Measurements from ENCODE around the gene PYCARD. TPM values are rescaled to one million over a fixed set of nuclear protein-coding genes. Genes with fewer than 3 reads are reported as not detected.

The PYCARD gene
- total RNA-seq, 1 experiment from 2014 or later = 29.8 TPM

DNA sequence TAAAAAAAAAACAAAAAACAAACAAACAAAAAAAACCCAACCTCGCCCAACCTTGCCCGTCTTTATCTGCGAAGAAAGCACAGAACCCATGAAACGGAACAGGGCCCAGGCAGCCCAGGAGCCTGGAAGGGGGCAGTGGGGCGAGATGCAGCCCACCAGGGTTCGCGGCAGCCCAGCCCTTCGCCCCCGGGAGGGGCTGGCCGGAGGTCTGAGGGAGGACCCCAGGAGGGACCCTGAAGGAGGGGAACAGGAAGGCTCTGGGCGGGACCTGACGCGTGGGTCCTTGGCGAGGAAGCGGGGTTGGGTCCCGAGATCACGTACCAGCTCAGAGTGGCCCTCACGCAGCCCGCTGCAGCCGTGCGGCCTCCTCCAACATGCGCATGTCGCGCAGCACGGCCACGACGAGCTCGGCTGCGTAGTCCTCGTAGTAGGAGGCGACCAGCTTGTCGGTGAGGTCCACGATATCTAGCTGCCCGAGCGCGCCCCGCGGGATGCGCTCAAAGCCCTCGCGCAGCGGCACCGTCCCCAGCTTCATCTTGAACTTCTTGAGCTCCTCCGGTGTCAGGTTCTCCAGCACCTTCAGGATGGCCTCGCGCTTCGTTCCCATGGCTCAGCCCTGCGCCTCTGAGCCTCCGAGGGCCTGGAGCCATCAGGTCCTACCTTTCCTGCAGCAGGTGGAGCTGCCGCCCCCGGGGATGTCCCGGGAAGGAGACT, 14.0 kb upstream of the PYCARD start, which contains the start of gene PYDC1:
TSS of gene PYDC1 (minus strand) at position 714 of the 714 bp plus-strand sequence. CDS start at position 607, 107 bp downstream.
- Histone ChIP-seq H3K4me3 (ENCODE audit: low read length) (peak within 1 kb of the TSS; percentile 68; the same call in 1 of the 2 replicates), H3K9me2 (replicated peaks; ENCODE audit: low read length) (no peaks in the 10 kb centered on the region)
- ATAC-seq = no peak

DNA sequence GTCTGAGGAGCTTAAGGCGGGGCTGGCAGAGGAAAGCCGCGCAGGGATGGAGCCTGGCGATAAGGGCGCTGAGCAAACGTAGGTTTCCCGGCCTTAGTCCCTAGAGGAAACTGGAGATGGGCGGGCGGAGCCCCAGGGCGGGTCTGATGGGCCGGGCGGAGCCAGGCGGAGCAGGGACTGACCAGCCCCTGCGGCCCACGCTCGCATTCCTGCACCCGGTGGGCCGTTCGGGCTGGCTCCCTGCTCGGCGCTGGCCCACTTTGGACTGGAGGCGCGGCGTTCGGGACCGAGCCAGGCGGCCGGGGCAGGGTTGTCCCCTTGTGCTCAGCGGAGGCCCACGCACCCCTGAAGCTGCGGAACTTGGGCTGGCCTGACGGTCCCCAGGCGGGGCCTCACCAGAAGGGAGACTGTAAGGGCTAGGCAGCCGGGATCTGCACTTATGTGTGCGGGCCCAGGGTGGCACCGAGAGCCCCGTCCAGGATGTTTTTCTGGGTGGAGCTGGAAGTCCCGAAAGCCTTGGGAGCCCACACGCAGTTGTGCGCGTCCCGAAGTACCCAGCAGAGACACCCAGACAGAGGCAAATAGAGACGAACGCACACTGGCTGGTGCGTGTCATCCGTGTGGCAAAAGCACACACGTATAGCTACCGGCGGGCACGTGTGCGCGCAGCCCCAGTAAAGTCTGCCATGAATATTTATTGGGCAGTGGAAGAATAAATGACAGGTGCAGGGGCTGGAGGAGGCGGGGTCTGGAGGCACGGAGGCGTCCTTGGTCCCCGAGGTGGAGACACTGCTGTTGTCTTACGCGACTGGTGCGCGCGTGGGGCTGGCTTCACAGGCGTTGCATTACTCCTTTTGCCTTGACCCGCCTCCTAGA, 13.0 kb upstream of the PYCARD start:
- no TSS peak for BruUV-seq (replicated peaks)
- Histone ChIP-seq H3F3A (ENCODE audit: low read length, unreplicated experiment) (no peaks in the 10 kb centered on the region), H3K4me1 (ENCODE audit: insufficient read depth, low read length) (0 out of 2 replicates have a peak, but pooled peaks cover 7% of the 10 kb centered on the region), H3K9ac (ENCODE audit: low read length) (no peak overlapping the region), H3K4me3 (ENCODE audit: low read length) (peak overlapping the region; percentile 68), H3K9me2 (replicated peaks; ENCODE audit: low read length) (no peaks in the 10 kb centered on the region), H3K9me3 (ENCODE audit: low read length) (no peaks in the 10 kb centered on the region), H4K20me1 (ENCODE audit: low read length) (no peaks in the 10 kb centered on the region), H3K79me2 (ENCODE audit: low read length) (no peaks in the 10 kb centered on the region), H2AFZ (ENCODE audit: low read length) (peak overlapping the region; percentile 87), H3K27me3 (ENCODE audit: low read length) (peaks cover 10% of the 10 kb centered on the region), H3K27ac (ENCODE audit: low read length) (no peak overlapping the region), H3K4me2 (ENCODE audit: low read length) (peak overlapping the region; percentile 94), H3K36me3 (ENCODE audit: low read depth, low read length) (no peaks in the 10 kb centered on the region)
- DNase-seq = peak; percentile 57
- CTCF ChIA-PET = interaction anchor here (0.6 kb wide), 1 partner anchor 605 kb away, joined by 6 read pairs; no protein-coding TSS in a partner anchor
- POLR2A ChIA-PET (ENCODE audit: unreplicated experiment) = no interaction called here
- intact Hi-C loops (cut with micrococcal nuclease) = no loop called here
- TF ChIP-seq EZH2 (IDR thresholded peaks at IDR 0.05; ENCODE audit: low read length, unreplicated experiment) = no peak
- no peak for TF ChIP-seq CTCF (conservative IDR thresholded peaks at IDR 0.05; ENCODE audit: low read depth, low read length)
- TF ChIP-seq EZH2phosphoT487 (IDR thresholded peaks at IDR 0.05; ENCODE audit: borderline replicate concordance, low read length) = no peak
- ATAC-seq = peak; percentile 95

More for the DNA sequence above, 14.0 kb upstream of the PYCARD start, which contains the start of gene PYDC1:
- H3K9ac ChIP-seq (ENCODE audit: low read length) = no peak within 1 kb of the TSS
- POLR2A ChIA-PET (ENCODE audit: unreplicated experiment) = no interaction called here
- no peaks in the 10 kb centered on the region for H3K9me3 ChIP-seq (ENCODE audit: low read length)
- 0 out of 2 replicates have a peak, but pooled peaks cover 7% of the 10 kb centered on the region for H3K4me1 ChIP-seq (ENCODE audit: insufficient read depth, low read length)
- peaks cover 10% of the 10 kb centered on the region for H3K27me3 ChIP-seq (ENCODE audit: low read length)
- H3K4me2 ChIP-seq (ENCODE audit: low read length) = peak within 1 kb of the TSS; percentile 94
- TF ChIP-seq CTCF (conservative IDR thresholded peaks at IDR 0.05; ENCODE audit: low read depth, low read length) = no peak
- no peak for TF ChIP-seq EZH2phosphoT487 (IDR thresholded peaks at IDR 0.05; ENCODE audit: borderline replicate concordance, low read length)
- no peak for TF ChIP-seq EZH2 (IDR thresholded peaks at IDR 0.05; ENCODE audit: low read length, unreplicated experiment)
- no peak within 1 kb of the TSS for H3K27ac ChIP-seq (ENCODE audit: low read length)
- H4K20me1 ChIP-seq (ENCODE audit: low read length) = no peaks in the 10 kb centered on the region
- intact Hi-C loops (cut with micrococcal nuclease) = no loop called here
- no peaks in the 10 kb centered on the region for H3F3A ChIP-seq (ENCODE audit: low read length, unreplicated experiment)
- BruUV-seq (replicated peaks) = no TSS peak
- H2AFZ ChIP-seq (ENCODE audit: low read length) = peak within 1 kb of the TSS; percentile 87
- CTCF ChIA-PET = no interaction called here
- H3K36me3 ChIP-seq (ENCODE audit: low read depth, low read length) = no peaks in the 10 kb centered on the region
- DNase-seq = no peak
- no peaks in the 10 kb centered on the region for H3K79me2 ChIP-seq (ENCODE audit: low read length)
